GM18519 (cell line): ENCODE data around the gene FAM83C.

Experiments
- ATAC-seq: cut with Tn5 transposase; IDR thresholded peaks from one replicate; pipeline ENCODE4 v1.9.1; 2021; ENCODE audit warnings: mild to moderate bottlenecking, moderate library complexity; ENCODE audit not compliant: unreplicated experiment, low FRiP score

Gene FAM83C

GRCh38 chr20:35285806-35286076 lies 6.5 kb downstream of the FAM83C start:
- ATAC-seq = no peak

- no peak for ATAC-seq
Measured at GRCh38 chr20:35284992-35285805, 7.0 kb downstream of the FAM83C start.

GRCh38 chr20:35284267-35284991 lies 7.8 kb downstream of the FAM83C start, which contains the start of gene EIF6:
EIF6 (minus strand) TSS chr20:35284772; CDS start chr20:35284487, 285 bp downstream.
- ATAC-seq = no peak

- ATAC-seq = no peak
Measured at GRCh38 chr20:35283441-35284266, 8.6 kb downstream of the FAM83C start.

DNA sequence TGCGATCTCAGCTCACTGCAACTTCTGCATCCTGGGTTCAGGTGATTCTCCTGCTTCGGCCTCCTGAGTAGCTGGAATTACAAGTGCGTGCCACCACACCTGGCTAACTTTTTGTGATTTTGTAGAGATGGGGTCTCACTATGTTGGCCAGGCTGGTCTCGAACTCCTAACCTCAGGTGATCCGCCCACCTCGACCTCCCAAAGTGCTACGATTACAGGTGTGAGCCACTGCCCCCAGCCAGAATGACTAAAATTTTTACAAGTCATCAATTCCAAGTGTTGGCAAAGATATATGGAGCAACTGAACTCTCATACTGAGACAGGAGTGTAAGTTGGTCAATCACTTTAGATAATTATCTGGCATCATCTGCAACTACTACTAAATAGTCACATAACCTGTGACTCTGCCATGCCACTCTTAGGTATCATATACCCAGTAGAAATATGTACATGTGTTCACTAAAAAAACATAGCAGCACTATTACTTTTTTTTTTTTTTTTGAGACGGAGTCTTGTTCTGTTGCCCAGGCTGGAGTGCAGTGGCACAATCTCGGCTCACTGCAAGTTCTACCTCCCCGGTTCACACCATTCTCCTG lies 10.6 kb downstream of the FAM83C start:
- ATAC-seq = no peak

DNA sequence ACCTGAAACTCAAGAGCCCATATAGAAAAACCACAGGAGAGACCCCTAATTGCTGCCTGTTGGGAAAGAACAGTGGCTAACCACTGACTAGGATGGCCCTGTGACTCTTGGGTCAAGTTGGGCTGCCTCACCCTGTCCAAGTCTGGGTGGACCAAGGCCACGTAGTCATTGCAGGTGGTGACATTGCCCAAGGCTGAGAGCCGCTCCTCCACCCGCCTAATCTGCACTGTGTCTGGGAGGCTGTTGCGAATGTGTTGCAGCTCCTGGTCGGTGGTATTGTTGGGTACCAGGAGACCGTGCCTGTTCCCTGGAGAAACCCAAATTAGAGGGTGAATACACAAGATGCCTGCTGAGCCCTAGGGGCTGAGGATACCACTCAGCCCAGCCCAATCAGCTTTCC lies 11.7 kb downstream of the FAM83C start:
- ATAC-seq = no peak

- ATAC-seq = no peak
Measured at GRCh38 chr20:35279533-35280174, 12.6 kb downstream of the FAM83C start.

DNA sequence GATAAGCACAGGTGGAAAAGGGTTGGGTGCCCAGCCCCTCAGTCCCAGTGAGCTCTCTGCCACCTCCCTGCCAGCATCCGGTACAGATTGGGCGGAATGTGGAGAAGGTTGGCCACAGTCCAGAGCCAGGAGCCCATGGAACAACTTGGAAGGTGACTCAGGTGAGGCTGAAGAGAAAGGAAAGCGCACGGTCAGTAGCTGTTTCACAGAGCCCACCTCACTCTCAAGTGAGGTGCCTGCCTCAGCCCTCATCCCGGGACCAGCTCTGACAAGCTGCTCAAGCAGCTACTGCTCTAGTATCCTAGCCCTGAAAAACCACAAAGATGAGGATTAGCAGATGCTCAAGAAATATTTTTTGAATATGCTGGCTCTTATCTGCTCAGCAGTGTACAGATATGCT lies 13.2 kb downstream of the FAM83C start:
- no peak for ATAC-seq

- ATAC-seq = peak; percentile 55
Measured at GRCh38 chr20:35277531-35278395, 14.5 kb downstream of the FAM83C start, which contains the start of gene MMP24OS. MMP24OS (minus strand) TSS chr20:35278122; CDS start chr20:35277929, 193 bp downstream.

GRCh38 chr20:35277127-35277526 lies 15.1 kb downstream of the FAM83C start:
- ATAC-seq = no peak

DNA sequence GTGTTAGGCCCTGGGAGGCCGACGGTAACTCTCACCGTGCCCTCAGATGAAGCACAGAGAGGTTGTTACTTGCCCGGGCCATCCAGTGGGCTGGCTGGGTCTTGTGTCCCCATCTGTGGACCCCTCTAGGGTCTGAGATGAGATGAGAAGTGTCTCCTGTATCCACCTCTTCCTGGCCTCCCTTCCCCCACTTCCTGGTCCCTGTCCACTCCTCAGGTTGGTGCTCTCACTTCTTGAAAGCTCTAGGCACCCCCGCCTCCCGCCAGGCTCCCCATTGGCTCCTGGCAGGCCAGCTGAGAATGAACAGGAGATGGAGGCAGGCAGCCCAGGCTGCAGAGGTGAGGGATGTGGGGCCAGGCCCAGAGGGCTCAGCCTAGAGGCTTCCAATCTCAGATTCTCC lies 15.8 kb downstream of the FAM83C start:
- ATAC-seq = no peak

GRCh38 chr20:35275741-35276251 lies 16.4 kb downstream of the FAM83C start:
- ATAC-seq = no peak

GRCh38 chr20:35274172-35275092 lies 17.8 kb downstream of the FAM83C start:
- no peak for ATAC-seq

DNA sequence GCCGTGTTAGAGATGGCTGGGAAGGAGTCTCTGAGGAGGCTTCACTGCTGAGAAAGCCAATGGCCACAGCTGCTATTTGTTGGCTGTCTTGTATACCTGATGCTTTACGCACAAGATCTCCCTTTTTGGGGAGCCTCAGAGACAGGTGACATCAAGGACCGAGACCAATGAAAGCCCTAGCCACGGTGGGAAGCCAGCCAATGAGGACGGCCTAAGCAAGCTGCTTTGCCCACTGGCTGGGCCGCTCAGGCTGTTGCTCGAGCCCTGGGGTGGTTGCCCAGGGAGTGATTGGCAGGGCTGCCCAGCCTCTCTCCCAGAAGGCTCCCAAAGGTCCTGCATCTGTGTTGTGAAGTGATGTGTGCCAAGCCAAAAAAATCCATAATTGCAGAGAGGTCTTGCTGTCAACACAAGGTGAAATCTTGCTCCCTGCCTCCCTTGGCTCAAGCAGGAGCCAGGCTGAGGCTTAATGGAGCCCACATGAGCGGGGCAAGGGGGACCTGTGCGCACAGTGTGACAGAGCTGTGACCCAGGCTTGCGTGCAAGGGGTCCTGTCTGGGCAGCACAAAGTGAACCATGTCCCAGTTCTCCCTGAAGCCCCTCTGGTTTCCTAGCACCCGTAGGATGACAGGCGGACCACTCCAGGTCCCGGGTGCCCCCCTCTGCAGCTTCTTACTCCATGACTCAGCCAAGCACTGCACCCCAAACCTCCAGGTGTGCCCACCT lies 18.6 kb downstream of the FAM83C start:
- ATAC-seq = no peak

- ATAC-seq = no peak
Measured at GRCh38 chr20:35271904-35272303, 20.3 kb downstream of the FAM83C start.

DNA sequence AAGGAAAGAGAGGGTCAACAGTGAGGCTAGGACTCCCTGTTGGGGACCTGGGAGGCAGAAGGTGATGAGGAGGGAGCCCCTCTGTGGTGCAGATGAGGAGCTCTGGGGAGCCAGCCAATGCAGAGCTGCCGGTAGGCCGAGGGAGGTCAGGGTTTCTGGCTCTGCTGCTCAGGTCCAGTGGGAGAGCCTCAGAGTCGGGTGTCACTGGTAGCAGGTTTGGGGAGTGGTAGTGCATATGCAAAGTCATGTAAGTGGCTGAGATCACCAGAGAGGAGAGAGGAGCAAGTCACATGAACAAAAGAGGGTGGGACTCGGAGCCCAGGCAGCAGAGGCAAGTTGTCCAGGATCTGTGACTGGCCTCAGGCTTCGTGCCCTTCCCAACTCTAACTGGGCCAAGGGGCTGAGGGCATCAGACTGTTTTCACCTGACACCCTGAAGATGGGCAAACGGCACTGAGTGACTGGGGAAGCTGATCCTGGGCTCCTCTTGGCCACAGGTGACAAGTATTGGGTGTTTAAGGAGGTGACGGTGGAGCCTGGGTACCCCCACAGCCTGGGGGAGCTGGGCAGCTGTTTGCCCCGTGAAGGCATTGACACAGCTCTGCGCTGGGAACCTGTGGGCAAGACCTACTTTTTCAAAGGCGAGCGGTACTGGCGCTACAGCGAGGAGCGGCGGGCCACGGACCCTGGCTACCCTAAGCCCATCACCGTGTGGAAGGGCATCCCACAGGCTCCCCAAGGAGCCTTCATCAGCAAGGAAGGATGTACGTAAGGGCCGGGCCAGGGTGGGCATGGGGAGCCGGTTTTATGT lies 20.9 kb downstream of the FAM83C start:
- no peak for ATAC-seq
